K562 (cell line): Measurements from ENCODE around the gene ERCC2. TPM values are rescaled to one million over a fixed set of nuclear protein-coding genes. Genes with fewer than 3 reads are reported as not detected.

ENCODE experiments used
- ATAC-seq: fragments of 200-7000 bp; cut with Tn5 transposase; 3 replicates; pipeline ENCODE4 v1.9.1; 2020; ENCODE audit warnings: moderate library complexity
- BruUV-seq: library from RNA; stranded (reverse); fragments of 400-500 nt; replicated peaks from 2 replicates; lab custom pipeline; 2021; lab: Mats Ljungman, UMichigan
- CTCF ChIA-PET: fragments of 300-600 bp; formaldehyde crosslinking; extraction: SDS; loops from one replicate; lab custom pipeline; 2021; ENCODE audit warnings: low intra/inter-chr PET ratio; lab: Yijun Ruan, JAX
- POLR2A ChIA-PET: fragments of 300-600, 350-650 bp; sonication (Branson Sonifier 250); formaldehyde crosslinking; extraction: SDS; loops from one replicate; lab custom pipeline; 2021; ENCODE audit warnings: antibody characterized with exemption, inconsistent platforms; lab: Yijun Ruan, JAX
- DNase-seq, 4 experiments: peaks; one replicate each; pipeline versions ENCODE4 v3.0.0 to v3.0.0-alpha.2; 2011 to 2018; ENCODE audit warnings: low spot score in 3 of 4, mixed read lengths in 3 of 4; ENCODE audit errors: extremely low read depth in 1 of 4
- FAIRE-seq: peaks from 2 replicates; lab custom pipeline; 2011; peaks lifted over from hg19 to GRCh38; lab: Jason Lieb, UNC
- H2AFZ ChIP-seq: 2 replicates; pipeline ENCODE4 v1.6.0; 2011; ENCODE audit warnings: low read depth, low read length, control low read depth, inconsistent platforms
- H3K27ac ChIP-seq: fragments of 200-600 bp; 3 replicates; pipeline ENCODE4 v1.8.0; 2011; ENCODE audit warnings: low read depth, mild to moderate bottlenecking, control low read depth, inconsistent platforms, low read length, moderate library complexity, mixed read lengths; ENCODE audit errors: extremely low read depth
- H3K27me3 ChIP-seq, 2 experiments: fragments of 300-600 bp in 1 of 2; 2 replicates in 1 of 2; 3 replicates in 1 of 2; pipeline versions ENCODE4 v1.6.0 to v1.8.0; 2011; ENCODE audit warnings: inconsistent platforms in 2 of 2, low read length in 2 of 2, mild to moderate bottlenecking in 1 of 2, mixed read lengths in 1 of 2, moderate library complexity in 1 of 2; ENCODE audit not compliant: control insufficient read depth in 2 of 2, insufficient read depth in 2 of 2
- H3K36me3 ChIP-seq: fragments of 300-600 bp; 3 replicates; pipeline ENCODE4 v1.8.0; 2011; ENCODE audit warnings: mild to moderate bottlenecking, low read length, inconsistent platforms; ENCODE audit not compliant: control insufficient read depth, insufficient read depth
- H3K4me1 ChIP-seq, 2 experiments: fragments of 200-600 bp in 1 of 2; replicated peaks in 1 of 2; 2 replicates in 1 of 2; 3 replicates in 1 of 2; pipeline versions ENCODE4 v1.5.1 to v1.8.0; 2011; ENCODE audit warnings: inconsistent platforms in 2 of 2, low read length in 2 of 2, mild to moderate bottlenecking in 1 of 2, mixed read lengths in 1 of 2, moderate library complexity in 1 of 2; ENCODE audit not compliant: control insufficient read depth in 2 of 2, insufficient read depth in 2 of 2
- H3K4me2 ChIP-seq: 2 replicates; pipeline ENCODE4 v1.6.1; 2011; ENCODE audit warnings: low read length, control low read depth, inconsistent platforms, mixed read lengths; ENCODE audit not compliant: insufficient read depth
- H3K4me3 ChIP-seq: fragments of 200-600 bp; sonication (generic), shearing (Covaris generic); 2 replicates; pipeline ENCODE4 v1.5.1; 2016; ENCODE audit warnings: control low read depth, inconsistent platforms
- H3K79me2 ChIP-seq: fragments of 200-600 bp; 3 replicates; pipeline ENCODE4 v1.8.0; 2011; ENCODE audit warnings: low read length, inconsistent platforms; ENCODE audit not compliant: control insufficient read depth, insufficient read depth
- H3K9ac ChIP-seq, 2 experiments: 2 replicates each; pipeline versions ENCODE4 v1.6.0 to v1.6.1; 2011; ENCODE audit warnings: low read depth in 2 of 2, low read length in 2 of 2, control low read depth in 1 of 2, inconsistent platforms in 1 of 2, mild to moderate bottlenecking in 1 of 2, mixed read lengths in 1 of 2; ENCODE audit not compliant: insufficient read depth in 1 of 2
- H3K9me1 ChIP-seq: one replicate; pipeline ENCODE4 v1.6.0; 2011; ENCODE audit warnings: inconsistent platforms, mild to moderate bottlenecking, low read length, moderate library complexity; ENCODE audit not compliant: control insufficient read depth, insufficient read depth
- H3K9me3 ChIP-seq: replicated peaks from 2 replicates; pipeline ENCODE4 v1.5.1; 2011; ENCODE audit warnings: low read depth, low read length, inconsistent platforms; ENCODE audit not compliant: control insufficient read depth, insufficient read depth
- H4K20me1 ChIP-seq: replicated peaks from 2 replicates; pipeline ENCODE4 v1.6.1; 2011; ENCODE audit warnings: low read length, inconsistent platforms, mixed read lengths; ENCODE audit not compliant: control insufficient read depth, insufficient read depth
- GTF2E2 ChIP-seq: fragments of 200-800 bp; sonication (Bioruptor generic); IDR thresholded peaks from 2 replicates; pipeline ENCODE4 v1.6.1; 2016; ENCODE audit warnings: missing genetic modification characterization, missing compliant biosample characterization
- IRF9 ChIP-seq: fragments of 450-650 bp; IDR thresholded peaks from 2 replicates; pipeline ENCODE4 v1.6.1; 2016; ENCODE audit warnings: missing biosample characterization, missing genetic modification characterization
- POLR2G ChIP-seq: fragments of 200-400 bp; formaldehyde crosslinking; IDR thresholded peaks from 2 replicates; pipeline ENCODE4 v1.6.1; 2017; ENCODE audit warnings: low read depth, mild to moderate bottlenecking, antibody characterized with exemption, low read length, moderate library complexity
- POU5F1 ChIP-seq: fragments of 150-350 bp; IDR thresholded peaks from 2 replicates; pipeline ENCODE4 v1.6.1; 2014; ENCODE audit warnings: borderline replicate concordance, low read length, low read depth, mild to moderate bottlenecking; ENCODE audit not compliant: partially characterized antibody
- RB1 ChIP-seq: fragments of 450-650 bp; IDR thresholded peaks from 2 replicates; pipeline ENCODE4 v1.6.1; 2017; ENCODE audit warnings: low read depth, mild to moderate bottlenecking
- TRIM28 ChIP-seq: fragments of 450-650 bp; IDR thresholded peaks from 2 replicates; pipeline ENCODE4 v1.6.1; 2017
- ZBED1 ChIP-seq: IDR thresholded peaks from 2 replicates; pipeline ENCODE4 v1.6.1; 2014
- ZNF165 ChIP-seq: fragments of 250-450 bp; sonication (Bioruptor Pico); IDR thresholded peaks from 2 replicates; pipeline ENCODE4 v1.4.0; 2020; ENCODE audit warnings: borderline replicate concordance
- ZNF324 ChIP-seq: fragments of 250-450 bp; sonication (Bioruptor Pico); IDR thresholded peaks from 2 replicates; pipeline ENCODE4 v1.4.0; 2020; ENCODE audit warnings: mild to moderate bottlenecking
- ZNF347 ChIP-seq: fragments of 450-650 bp; formaldehyde crosslinking; IDR thresholded peaks from 2 replicates; pipeline ENCODE4 v1.4.0; 2020; ENCODE audit warnings: low read depth, mild to moderate bottlenecking, moderate library complexity
- WGBS: fragments of 100-300 bp; shearing (Covaris generic); methylation state at CpG from one replicate; pipeline ENCODE4 v1.1.6; 2016; ENCODE audit warnings: low coverage, mixed read lengths; ENCODE audit not compliant: insufficient coverage; ENCODE audit errors: missing lambda C conversion rate; 5-methylcytosine and 5-hydroxymethylcytosine counted together
- in situ Hi-C: fragments of 300-500 bp; cut with MboI; formaldehyde crosslinking; loops from 4 replicates; pipeline ENCODE4 v1.15.0; 2018; ENCODE audit warnings: inconsistent platforms, mixed read lengths
- intact Hi-C: fragments of 100-400 bp; cut with micrococcal nuclease; formaldehyde crosslinking; loops from 2 replicates; pipeline ENCODE4 v1.14.2; 2022
- polyA plus RNA-seq, 8 experiments: library from polyadenylated mRNA; depleted of rRNA in 4 of 8; stranded (reverse) in 5 of 8; unstranded in 3 of 8; fragments of >200 nt; fragmentation: Nextera tagmentation in 2 of 8; fragmentation: Illumina TruSeq in 1 of 8; extraction: Ambion mirVana in 2 of 8; extraction: Trizol in 1 of 8; gene quantifications; 2 replicates each; pipeline versions ENCODE4 v1.2.1 to v1.2.3, GENCODE V29; 2011 to 2014; ENCODE audit warnings: inconsistent platforms in 1 of 8, missing spikeins in 1 of 8
- total RNA-seq, 7 experiments: library from RNA; depleted of rRNA in 6 of 7; stranded (reverse); fragments of >200 nt in 6 of 7; fragmentation: Illumina TruSeq in 2 of 7; extraction: Trizol in 2 of 7; gene quantifications; 2 replicates each; pipeline versions ENCODE4 v1.2.1 to v1.2.3, GENCODE V29; 2011 to 2021; ENCODE audit warnings: low replicate concordance in 1 of 7
- TF ChIP-seq, protein P1 (sequence below): fragments of 450-650 bp; IDR thresholded peaks from 2 replicates; pipeline ENCODE4 v1.6.1; 2017; ENCODE audit warnings: mild to moderate bottlenecking, moderate library complexity

The ERCC2 gene
- total and polyA plus RNA-seq, 9 of the 15 experiments (the other 6 are each of a cell fraction or from before 2014, with no cell fraction given) = 2.2 to 55.9 (median 23.4) TPM

DNA sequence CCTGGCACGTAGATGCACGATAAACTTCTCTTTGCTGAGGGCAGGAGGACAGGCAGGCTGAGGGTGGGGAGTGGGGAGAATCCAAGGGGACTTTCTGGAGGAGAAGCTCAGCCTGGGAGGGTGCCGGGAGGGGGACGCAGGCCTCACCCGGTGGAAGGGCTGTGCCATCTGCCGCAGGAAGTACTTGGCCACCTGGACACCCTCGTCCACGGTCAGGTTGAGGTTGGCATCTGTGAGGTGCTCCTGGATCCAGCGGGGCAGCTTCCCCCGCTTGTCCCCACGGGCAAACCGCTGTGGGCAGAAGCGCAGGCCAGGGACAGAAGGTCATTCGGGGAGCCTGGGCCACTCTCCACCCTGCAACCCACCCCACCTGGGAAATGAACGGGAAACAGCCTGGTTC, 18.3 kb downstream of the ERCC2 start:
- BruUV-seq = no TSS peak
- H3K36me3 ChIP-seq = peaks cover 72% of the 10 kb centered on the region; the same call in 2 of the 3 replicates
- in situ Hi-C loops (no loop called here), intact Hi-C loops (no loop called here)
- ATAC-seq = no peak
- no peaks in the 10 kb centered on the region for H3K79me2 ChIP-seq
- H3K4me3 ChIP-seq = no peak overlapping the region
- POLR2A ChIA-PET = interaction anchor here (0.6 to 0.7 kb wide), 3 partner anchors 12 to 501 kb away, joined by 3 read pairs; no protein-coding TSS in a partner anchor
- H3K27me3 ChIP-seq = no peaks in the 10 kb centered on the region
- no peak overlapping the region for H3K4me2 ChIP-seq
- no peaks in the 10 kb centered on the region for H3K9me1 ChIP-seq
- no peak overlapping the region for H3K27ac ChIP-seq
- H3K9ac ChIP-seq = peak overlapping the region in 1 of 2 experiments; percentile 28; a peak in 2 of 4 replicates
- no peaks in the 10 kb centered on the region for H3K9me3 ChIP-seq
- no peak overlapping the region for H2AFZ ChIP-seq
- CTCF ChIA-PET = no interaction called here
- TF ChIP-seq POLR2G (peak; percentile 23; the same call in 1 of the 2 replicates), ZNF347 (CRISPR knock-in tag) (no peak)
- no peak for DNase-seq
- WGBS = 84% methylated on average over 9 of the region's 15 CpGs
- FAIRE-seq = no peak
- peaks cover 0 to 42% of the 10 kb centered on the region in 2 experiments; a peak in 2 of 5 replicates for H3K4me1 ChIP-seq
- H4K20me1 ChIP-seq = peaks cover 3% of the 10 kb centered on the region; the same call in 1 of the 2 replicates

GRCh38 chr19:45351401-45351952, 18.9 kb downstream of the ERCC2 start:
- Histone ChIP-seq H3K9me3 (no peaks in the 10 kb centered on the region), H3K4me2 (no peak overlapping the region), H3K4me1 (peaks cover 0 to 43% of the 10 kb centered on the region in 2 experiments; a peak in 2 of 5 replicates), H3K36me3 (peaks cover 67% of the 10 kb centered on the region; the same call in 2 of the 3 replicates), H4K20me1 (peaks cover 3% of the 10 kb centered on the region; the same call in 1 of the 2 replicates), H3K79me2 (no peaks in the 10 kb centered on the region), H3K4me3 (no peak overlapping the region), H3K27me3 (no peaks in the 10 kb centered on the region), H3K9me1 (no peaks in the 10 kb centered on the region), H3K9ac (no peak overlapping the region; a peak in 1 of 4 replicates), H3K27ac (no peak overlapping the region), H2AFZ (no peak overlapping the region)
- ChIA-PET POLR2A (interaction anchor here (0.6 to 0.7 kb wide), 4 partner anchors 12 to 500 kb away, joined by 3 read pairs; no protein-coding TSS in a partner anchor), CTCF (no interaction called here)
- no peak for ATAC-seq
- no TSS peak for BruUV-seq
- intact Hi-C loops (no loop called here), in situ Hi-C loops (no loop called here)
- no peak for FAIRE-seq
- no peak for DNase-seq
- 37% methylated on average over 8 of the region's 13 CpGs for WGBS
- no peak for TF ChIP-seq ZBED1
- TF ChIP-seq, protein P1, sequence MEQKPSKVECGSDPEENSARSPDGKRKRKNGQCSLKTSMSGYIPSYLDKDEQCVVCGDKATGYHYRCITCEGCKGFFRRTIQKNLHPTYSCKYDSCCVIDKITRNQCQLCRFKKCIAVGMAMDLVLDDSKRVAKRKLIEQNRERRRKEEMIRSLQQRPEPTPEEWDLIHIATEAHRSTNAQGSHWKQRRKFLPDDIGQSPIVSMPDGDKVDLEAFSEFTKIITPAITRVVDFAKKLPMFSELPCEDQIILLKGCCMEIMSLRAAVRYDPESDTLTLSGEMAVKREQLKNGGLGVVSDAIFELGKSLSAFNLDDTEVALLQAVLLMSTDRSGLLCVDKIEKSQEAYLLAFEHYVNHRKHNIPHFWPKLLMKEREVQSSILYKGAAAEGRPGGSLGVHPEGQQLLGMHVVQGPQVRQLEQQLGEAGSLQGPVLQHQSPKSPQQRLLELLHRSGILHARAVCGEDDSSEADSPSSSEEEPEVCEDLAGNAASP = no peak
- no peak for TF ChIP-seq ZNF165 (CRISPR knock-in tag)
- TF ChIP-seq POU5F1 = no peak
- TF ChIP-seq TRIM28 = no peak
- no peak for TF ChIP-seq IRF9 (tag)
- no peak for TF ChIP-seq GTF2E2 (tag)
- TF ChIP-seq ZNF324 = no peak
- TF ChIP-seq RB1 = no peak
